Vagina (tissue), 2 donors: ENCODE data around the gene FOXN3. TPM values are rescaled to one million over a fixed set of nuclear protein-coding genes. Genes with fewer than 3 reads are reported as not detected.

ENCODE experiments used
- DNase-seq, 2 donors: peaks; one replicate each; pipeline ENCODE4 v3.0.0-alpha.2; 2017; ENCODE audit errors: extremely low spot score in 2 of 2
- H3K27ac ChIP-seq: fragments of 200-600 bp; sonication (generic); one replicate; pipeline ENCODE4 v1.5.1; 2019
- H3K27me3 ChIP-seq: fragments of 200-600 bp; sonication (generic); one replicate; pipeline ENCODE4 v1.5.1; 2019
- H3K36me3 ChIP-seq, 2 donors: fragments of 200-600 bp; sonication (generic); one replicate each; pipeline ENCODE4 v1.5.1; 2017 to 2019
- H3K4me1 ChIP-seq: fragments of 200-600 bp; sonication (generic); one replicate; pipeline ENCODE4 v1.5.1; 2019
- H3K4me3 ChIP-seq, 2 donors: fragments of 200-600 bp; sonication (generic); 1 replicate in 1 of 2; 2 replicates in 1 of 2; pipeline ENCODE4 v1.5.1; 2016 to 2019
- H3K9me3 ChIP-seq: fragments of 200-600 bp; sonication (generic); one replicate; pipeline ENCODE4 v1.5.1; 2019
- POLR2A ChIP-seq, 2 donors: fragments of 450-650 bp; IDR thresholded peaks; one replicate each; pipeline ENCODE4 v1.6.1; 2017; ENCODE audit warnings: antibody characterized with exemption in 2 of 2, mild to moderate bottlenecking in 2 of 2, moderate library complexity in 2 of 2
- POLR2AphosphoS5 ChIP-seq, 2 donors: sonication (generic); formaldehyde crosslinking; IDR thresholded peaks; one replicate each; pipeline ENCODE4 v1.9.0; 2017; ENCODE audit warnings: antibody characterized with exemption in 2 of 2, mild to moderate bottlenecking in 2 of 2, low read depth in 1 of 2; ENCODE audit not compliant: insufficient read depth in 1 of 2
- intact Hi-C: fragments of 100-400 bp; cut with DNase I; formaldehyde crosslinking; loops from one replicate; pipeline ENCODE4 v1.15.1; 2023
- total RNA-seq: library from RNA; depleted of rRNA; stranded (reverse); fragments of >200 nt; gene quantifications from one replicate; pipeline ENCODE4 v1.2.3, GENCODE V29; 2016
- TF ChIP-seq, protein P1 (sequence below), 3 experiments: fragments of 450-650 bp in 2 of 3; fragments of 200-600 bp in 1 of 3; sonication (generic) in 1 of 3; IDR thresholded peaks; one replicate each; pipeline ENCODE4 v1.5.1; 2017 to 2019; ENCODE audit warnings: antibody characterized with exemption in 3 of 3, mild to moderate bottlenecking in 2 of 3, moderate library complexity in 2 of 3

FOXN3 gene
- total RNA-seq, 1 donor from 2014 or later, result 111 TPM

DNA sequence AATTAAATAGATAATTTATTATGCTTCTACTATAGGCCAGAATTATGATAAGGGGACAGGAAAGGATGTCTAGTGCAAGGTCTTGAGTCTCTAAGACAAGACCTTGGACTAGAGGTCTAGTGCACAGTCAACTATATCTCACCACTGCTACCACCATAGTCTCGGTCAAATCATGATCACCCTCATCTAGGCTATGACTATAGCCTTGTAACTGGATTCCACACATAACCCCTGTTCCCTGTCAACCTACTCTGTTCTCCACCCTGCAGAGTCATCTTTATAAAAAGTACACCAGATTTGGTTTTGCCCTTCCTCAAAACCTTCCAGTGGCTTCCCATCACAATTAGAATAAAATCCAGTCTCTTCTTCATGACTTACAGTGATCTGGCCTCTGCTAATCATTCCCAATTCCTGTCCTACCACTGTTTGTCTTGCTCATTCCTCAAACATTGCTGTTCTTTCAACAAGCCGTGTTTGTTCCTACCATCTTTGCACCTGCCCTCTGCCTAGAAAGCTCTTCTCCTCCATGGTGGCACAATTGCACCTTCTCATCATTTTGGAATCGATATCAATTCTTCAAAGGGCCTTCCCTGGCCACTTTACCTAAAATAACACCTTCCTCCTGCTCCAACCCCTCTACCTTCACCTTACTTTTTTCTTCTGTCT, 169.4 kb downstream of the FOXN3 start:
- no peaks in the 10 kb centered on the region for H3K27me3 ChIP-seq
- peaks cover 35% of the 10 kb centered on the region for H3K4me1 ChIP-seq
- H3K36me3 ChIP-seq, result no peaks in the 10 kb centered on the region
- no peaks in the 10 kb centered on the region for H3K9me3 ChIP-seq
- no peak overlapping the region for H3K4me3 ChIP-seq
- no peak for DNase-seq
- no peak overlapping the region for H3K27ac ChIP-seq
- intact Hi-C loops, result no loop called here
- TF ChIP-seq, protein P1, sequence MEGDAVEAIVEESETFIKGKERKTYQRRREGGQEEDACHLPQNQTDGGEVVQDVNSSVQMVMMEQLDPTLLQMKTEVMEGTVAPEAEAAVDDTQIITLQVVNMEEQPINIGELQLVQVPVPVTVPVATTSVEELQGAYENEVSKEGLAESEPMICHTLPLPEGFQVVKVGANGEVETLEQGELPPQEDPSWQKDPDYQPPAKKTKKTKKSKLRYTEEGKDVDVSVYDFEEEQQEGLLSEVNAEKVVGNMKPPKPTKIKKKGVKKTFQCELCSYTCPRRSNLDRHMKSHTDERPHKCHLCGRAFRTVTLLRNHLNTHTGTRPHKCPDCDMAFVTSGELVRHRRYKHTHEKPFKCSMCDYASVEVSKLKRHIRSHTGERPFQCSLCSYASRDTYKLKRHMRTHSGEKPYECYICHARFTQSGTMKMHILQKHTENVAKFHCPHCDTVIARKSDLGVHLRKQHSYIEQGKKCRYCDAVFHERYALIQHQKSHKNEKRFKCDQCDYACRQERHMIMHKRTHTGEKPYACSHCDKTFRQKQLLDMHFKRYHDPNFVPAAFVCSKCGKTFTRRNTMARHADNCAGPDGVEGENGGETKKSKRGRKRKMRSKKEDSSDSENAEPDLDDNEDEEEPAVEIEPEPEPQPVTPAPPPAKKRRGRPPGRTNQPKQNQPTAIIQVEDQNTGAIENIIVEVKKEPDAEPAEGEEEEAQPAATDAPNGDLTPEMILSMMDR (IDR thresholded peaks at IDR 0.05), result no peak
- TF ChIP-seq POLR2A (IDR thresholded peaks at IDR 0.05) (no peak), POLR2AphosphoS5 (IDR thresholded peaks at IDR 0.05; ENCODE audit: insufficient read depth in 1 of 2, low read depth in 1 of 2) (no peak)

DNA sequence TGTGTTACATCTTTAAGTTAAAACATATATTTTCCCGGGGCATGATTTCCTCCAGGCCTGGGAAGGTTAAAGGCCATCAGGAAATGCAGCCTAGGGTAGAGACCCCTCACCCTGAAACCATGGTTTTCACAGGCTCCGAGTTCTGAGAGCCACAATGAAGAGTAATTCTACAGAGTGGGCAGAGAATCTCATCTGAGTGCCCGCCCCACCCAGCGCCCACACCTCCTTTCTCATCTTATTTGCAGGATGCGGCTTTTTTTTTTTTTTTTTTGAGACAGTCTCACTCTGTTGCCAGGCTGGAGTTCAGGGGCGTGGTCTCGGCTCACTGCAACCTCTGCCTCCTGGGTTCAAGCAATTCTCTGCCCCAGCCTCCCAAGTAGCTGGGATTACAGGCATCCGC, 170.7 kb downstream of the FOXN3 start:
- intact Hi-C loops, result no loop called here
- H3K4me1 ChIP-seq, result peaks cover 42% of the 10 kb centered on the region
- H3K27me3 ChIP-seq, result no peaks in the 10 kb centered on the region
- no peak overlapping the region for H3K27ac ChIP-seq
- H3K9me3 ChIP-seq, result no peaks in the 10 kb centered on the region
- H3K4me3 ChIP-seq, result no peak overlapping the region
- no peak for DNase-seq
- TF ChIP-seq POLR2AphosphoS5 (IDR thresholded peaks at IDR 0.05; ENCODE audit: insufficient read depth in 1 of 2, low read depth in 1 of 2), result no peak
- TF ChIP-seq POLR2A (IDR thresholded peaks at IDR 0.05), result no peak
- TF ChIP-seq, protein P1 (IDR thresholded peaks at IDR 0.05), result no peak
- H3K36me3 ChIP-seq, result no peaks in the 10 kb centered on the region

DNA sequence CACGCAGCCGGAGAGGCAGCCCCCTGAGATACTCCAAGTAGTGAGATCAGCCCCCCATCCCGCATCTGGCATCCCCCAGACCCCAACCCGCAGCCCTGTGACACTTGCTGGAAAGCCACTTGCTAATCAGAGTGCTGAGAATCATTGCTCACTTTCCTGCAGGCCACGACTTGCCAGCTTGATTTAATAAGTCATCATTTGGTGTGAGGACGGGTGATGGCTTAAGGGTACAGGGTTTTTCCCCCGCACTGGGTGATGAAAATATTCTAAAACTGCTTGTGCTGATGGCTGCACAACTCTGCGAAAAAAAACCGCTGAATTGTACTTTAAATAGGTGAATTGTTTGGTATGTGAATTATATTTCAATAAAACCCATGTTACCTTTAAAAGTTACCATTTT, 171.2 kb downstream of the FOXN3 start:
- no peaks in the 10 kb centered on the region for H3K27me3 ChIP-seq
- H3K9me3 ChIP-seq, result no peaks in the 10 kb centered on the region
- H3K4me1 ChIP-seq, result peaks cover 47% of the 10 kb centered on the region
- intact Hi-C loops, result no loop called here
- H3K36me3 ChIP-seq, result no peaks in the 10 kb centered on the region
- no peak for DNase-seq
- no peak overlapping the region for H3K27ac ChIP-seq
- no peak overlapping the region for H3K4me3 ChIP-seq
- no peak for TF ChIP-seq POLR2AphosphoS5 (IDR thresholded peaks at IDR 0.05; ENCODE audit: insufficient read depth in 1 of 2, low read depth in 1 of 2)
- TF ChIP-seq, protein P1 (IDR thresholded peaks at IDR 0.05), result no peak
- no peak for TF ChIP-seq POLR2A (IDR thresholded peaks at IDR 0.05)

DNA sequence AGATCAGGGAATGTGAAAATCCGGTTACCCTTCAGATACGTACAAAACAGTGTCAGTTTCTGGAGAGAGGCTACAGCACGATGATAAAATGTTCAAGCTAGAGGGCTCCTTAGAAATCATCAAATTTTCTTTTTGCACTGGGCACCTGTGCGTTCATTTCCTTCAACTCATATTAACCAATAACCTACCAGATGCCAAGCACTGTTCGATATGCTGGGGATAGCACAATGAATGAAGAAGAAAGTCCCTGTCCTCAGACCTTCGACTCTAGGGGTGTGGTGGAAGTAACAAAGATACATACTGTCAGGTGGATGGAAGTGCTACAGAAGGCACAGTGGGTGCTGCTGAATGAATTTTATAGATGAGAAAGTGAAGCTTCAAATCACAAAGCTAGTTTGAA, 172.3 kb downstream of the FOXN3 start:
- TF ChIP-seq, protein P1 (IDR thresholded peaks at IDR 0.05), result no peak
- TF ChIP-seq POLR2A (IDR thresholded peaks at IDR 0.05), result no peak
- no peak for TF ChIP-seq POLR2AphosphoS5 (IDR thresholded peaks at IDR 0.05; ENCODE audit: insufficient read depth in 1 of 2, low read depth in 1 of 2)
- H3K9me3 ChIP-seq, result no peaks in the 10 kb centered on the region
- peaks cover 53% of the 10 kb centered on the region for H3K4me1 ChIP-seq
- intact Hi-C loops, result no loop called here
- H3K27ac ChIP-seq, result no peak overlapping the region
- no peaks in the 10 kb centered on the region for H3K36me3 ChIP-seq
- no peak overlapping the region for H3K4me3 ChIP-seq
- no peak for DNase-seq
- H3K27me3 ChIP-seq, result no peaks in the 10 kb centered on the region

DNA sequence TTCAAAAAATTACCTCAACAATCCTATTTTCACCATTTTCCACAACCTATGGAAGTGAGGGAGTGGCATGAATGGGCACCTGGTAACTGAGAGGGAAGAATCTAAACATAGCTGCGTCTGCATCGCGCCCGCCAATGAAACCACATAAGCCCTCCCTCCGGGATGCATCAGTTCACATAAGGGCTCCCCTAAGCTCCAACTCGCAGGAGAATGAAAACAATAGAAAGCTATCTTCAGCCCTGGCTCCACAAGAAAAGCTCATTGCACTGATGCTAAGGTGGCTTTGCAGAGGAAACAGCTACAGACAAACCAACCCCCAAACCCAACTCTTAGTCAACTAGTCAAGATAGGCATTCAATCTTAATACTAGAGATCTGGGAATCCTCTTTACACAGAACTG, 173.3 kb downstream of the FOXN3 start:
- Histone ChIP-seq H3K4me1 (peaks cover 53% of the 10 kb centered on the region), H3K9me3 (no peaks in the 10 kb centered on the region), H3K36me3 (no peaks in the 10 kb centered on the region), H3K27me3 (no peaks in the 10 kb centered on the region), H3K4me3 (no peak overlapping the region), H3K27ac (no peak overlapping the region)
- TF ChIP-seq, protein P1 (IDR thresholded peaks at IDR 0.05), result no peak
- TF ChIP-seq POLR2A (IDR thresholded peaks at IDR 0.05) (no peak), POLR2AphosphoS5 (IDR thresholded peaks at IDR 0.05; ENCODE audit: insufficient read depth in 1 of 2, low read depth in 1 of 2) (no peak)
- intact Hi-C loops, result no loop called here
- DNase-seq, result no peak
